GM19239 (cell line): ENCODE measurements around the gene TNNT3.

Experiments
- DNase-seq: peaks from one replicate; pipeline ENCODE4 v3.0.0; 2011; ENCODE audit warnings: low spot score; ENCODE audit not compliant: insufficient read length
- FAIRE-seq: peaks from 2 replicates; lab custom pipeline; 2011; peaks lifted over from hg19 to GRCh38; lab: Jason Lieb, UNC

Gene TNNT3

GRCh38 chr11:1946812-1947484 is 27.4 kb downstream of the TNNT3 start, which contains the start of gene MRPL23:
Gene MRPL23 (plus strand): TSS chr11:1947332. CDS start chr11:1947363, 31 bp downstream.
- FAIRE-seq (peak; percentile 26), DNase-seq (no peak)

- DNase-seq, result no peak
- FAIRE-seq, result no peak
Measured at GRCh38 chr11:1947592-1948237, 28.2 kb downstream of the TNNT3 start.

GRCh38 chr11:1948389-1948788 is 28.9 kb downstream of the TNNT3 start:
- DNase-seq, result no peak
- no peak for FAIRE-seq

- DNase-seq, result no peak
- no peak for FAIRE-seq
Measured at GRCh38 chr11:1949302-1949701, 29.8 kb downstream of the TNNT3 start.

- FAIRE-seq (no peak), DNase-seq (no peak)
Measured at GRCh38 chr11:1949922-1950321, 30.4 kb downstream of the TNNT3 start.

- FAIRE-seq, result no peak
Measured at GRCh38 chr11:1952806-1953482, 33.4 kb downstream of the TNNT3 start.

GRCh38 chr11:1953489-1954266 is 34.2 kb downstream of the TNNT3 start:
- no peak for FAIRE-seq
- no peak for DNase-seq

More at GRCh38 chr11:1952806-1953482, 33.4 kb downstream of the TNNT3 start:
- DNase-seq, result no peak

- DNase-seq (no peak), FAIRE-seq (no peak)
Measured at GRCh38 chr11:1958367-1958766, 38.9 kb downstream of the TNNT3 start.

- FAIRE-seq, result no peak
- DNase-seq, result no peak
Measured at GRCh38 chr11:1959786-1960185, 40.3 kb downstream of the TNNT3 start.

GRCh38 chr11:1963864-1964263 is 44.4 kb downstream of the TNNT3 start:
- DNase-seq (no peak), FAIRE-seq (no peak)

GRCh38 chr11:1964348-1964747 is 44.8 kb downstream of the TNNT3 start:
- DNase-seq (no peak), FAIRE-seq (no peak)

GRCh38 chr11:1964955-1965354 is 45.5 kb downstream of the TNNT3 start:
- FAIRE-seq (no peak), DNase-seq (no peak)

- FAIRE-seq (no peak), DNase-seq (no peak)
Measured at GRCh38 chr11:1966531-1966930, 47.0 kb downstream of the TNNT3 start.

- FAIRE-seq, result no peak
- DNase-seq, result no peak
Measured at GRCh38 chr11:1967641-1968225, 48.2 kb downstream of the TNNT3 start.

GRCh38 chr11:1968454-1969002 is 49.0 kb downstream of the TNNT3 start:
- DNase-seq (no peak), FAIRE-seq (no peak)

GRCh38 chr11:1969035-1969434 is 49.5 kb downstream of the TNNT3 start:
- DNase-seq, result no peak
- FAIRE-seq, result no peak

GRCh38 chr11:1969776-1970175 is 50.3 kb downstream of the TNNT3 start:
- DNase-seq, result no peak
- no peak for FAIRE-seq

GRCh38 chr11:1970956-1971355 is 51.5 kb downstream of the TNNT3 start:
- FAIRE-seq (no peak), DNase-seq (no peak)

GRCh38 chr11:1975185-1975584 is 55.7 kb downstream of the TNNT3 start:
- no peak for DNase-seq
- FAIRE-seq, result no peak
